Neuronal stem cell (in vitro differentiated cells): ENCODE results near the gene SMYD3.
A peak's percentile ranks its signal among the peaks of the same experiment; 100 is the strongest.

ENCODE experiments used
- DNase-seq: peaks from one replicate; pipeline ENCODE4 v3.0.0-alpha.2; 2013; ENCODE audit warnings: low spot score
- H2AFZ ChIP-seq: one replicate; pipeline ENCODE4 v1.6.1; 2013; ENCODE audit warnings: mild to moderate bottlenecking, low read length, inconsistent platforms
- H2AK5ac ChIP-seq: 2 replicates; pipeline ENCODE4 v1.6.1; 2013; ENCODE audit warnings: low read depth, mild to moderate bottlenecking, inconsistent platforms, low read length, moderate library complexity, mixed read lengths
- H2BK120ac ChIP-seq: 2 replicates; pipeline ENCODE4 v1.6.1; 2013; ENCODE audit warnings: low read depth, mild to moderate bottlenecking, inconsistent platforms, low read length, moderate library complexity, mixed read lengths
- H2BK12ac ChIP-seq: one replicate; pipeline ENCODE4 v1.6.1; 2013; ENCODE audit warnings: low read length, inconsistent platforms
- H2BK15ac ChIP-seq: 2 replicates; pipeline ENCODE4 v1.6.1; 2013; ENCODE audit warnings: mild to moderate bottlenecking, low read length, inconsistent platforms, mixed read lengths
- H2BK5ac ChIP-seq: one replicate; pipeline ENCODE4 v1.6.1; 2013; ENCODE audit warnings: inconsistent platforms, mild to moderate bottlenecking, low read length, moderate library complexity
- H3K14ac ChIP-seq: one replicate; pipeline ENCODE4 v1.6.1; 2013; ENCODE audit warnings: low read length, inconsistent platforms
- H3K18ac ChIP-seq: 2 replicates; pipeline ENCODE4 v1.6.1; 2013; ENCODE audit warnings: low read length, inconsistent platforms
- H3K23ac ChIP-seq: 2 replicates; pipeline ENCODE4 v1.6.1; 2013; ENCODE audit warnings: low read depth, mild to moderate bottlenecking, mixed read lengths, low read length, inconsistent platforms; ENCODE audit not compliant: poor library complexity
- H3K27ac ChIP-seq: replicated peaks from 3 replicates; pipeline ENCODE4 v1.5.1; 2013; ENCODE audit warnings: low read length, inconsistent platforms
- H3K27me3 ChIP-seq, 3 experiments: 2 replicates each; pipeline ENCODE4 v1.6.1; 2013; ENCODE audit warnings: low read length in 3 of 3, mild to moderate bottlenecking in 2 of 3, inconsistent platforms in 1 of 3, low read depth in 1 of 3, mixed read lengths in 1 of 3, moderate library complexity in 1 of 3; ENCODE audit not compliant: control insufficient read depth in 3 of 3, insufficient read depth in 3 of 3
- H3K36me3 ChIP-seq, 2 donors: replicated peaks in 1 of 2; 2 replicates each; pipeline ENCODE4 v1.6.1; 2013; ENCODE audit warnings: low read length in 2 of 2; ENCODE audit not compliant: control insufficient read depth in 2 of 2, insufficient read depth in 2 of 2
- H3K4ac ChIP-seq: 2 replicates; pipeline ENCODE4 v1.6.1; 2013; ENCODE audit warnings: inconsistent platforms, mild to moderate bottlenecking, low read length, moderate library complexity
- H3K4me1 ChIP-seq, 2 donors: 1 replicate in 1 of 2; 2 replicates in 1 of 2; pipeline ENCODE4 v1.6.1; 2013; ENCODE audit warnings: low read length in 2 of 2, low read depth in 1 of 2; ENCODE audit not compliant: control insufficient read depth in 2 of 2, insufficient read depth in 1 of 2
- H3K4me2 ChIP-seq: one replicate; pipeline ENCODE4 v1.6.1; 2013; ENCODE audit warnings: mild to moderate bottlenecking, low read length, inconsistent platforms; ENCODE audit not compliant: insufficient read depth, poor library complexity, severe bottlenecking
- H3K4me3 ChIP-seq, 2 donors: 2 replicates each; pipeline ENCODE4 v1.5.1; 2013; ENCODE audit warnings: low read length in 2 of 2, mild to moderate bottlenecking in 2 of 2, inconsistent platforms in 1 of 2, moderate library complexity in 1 of 2
- H3K79me1 ChIP-seq: one replicate; pipeline ENCODE4 v1.6.1; 2013; ENCODE audit warnings: low read depth, mild to moderate bottlenecking, inconsistent platforms, low read length, moderate library complexity
- H3K9ac ChIP-seq: one replicate; pipeline ENCODE4 v1.6.1; 2013; ENCODE audit warnings: mild to moderate bottlenecking, low read depth, low read length, inconsistent platforms; ENCODE audit not compliant: poor library complexity
- H3K9me3 ChIP-seq, 2 donors: replicated peaks in 1 of 2; 2 replicates each; pipeline versions ENCODE3 to v1.6.1; 2013; ENCODE audit warnings: low read length in 2 of 2, mild to moderate bottlenecking in 2 of 2, inconsistent platforms in 1 of 2, low read depth in 1 of 2, mixed read lengths in 1 of 2, moderate library complexity in 1 of 2; ENCODE audit not compliant: control insufficient read depth in 2 of 2, insufficient read depth in 1 of 2
- H4K8ac ChIP-seq: one replicate; pipeline ENCODE4 v1.6.1; 2013; ENCODE audit warnings: low read depth, mild to moderate bottlenecking, inconsistent platforms, low read length, moderate library complexity
- H4K91ac ChIP-seq: one replicate; pipeline ENCODE4 v1.6.1; 2013; ENCODE audit warnings: low read length, low read depth, mild to moderate bottlenecking, inconsistent platforms; ENCODE audit not compliant: poor library complexity
- WGBS, 2 donors: extraction: QIAGEN DNeasy Blood & Tissue Kit; methylation state at CpG; one replicate each; pipeline ENCODE4 v1.1.7; 2013; ENCODE audit warnings: missing lambda C conversion rate in 2 of 2, mixed read lengths in 1 of 2; ENCODE audit not compliant: insufficient read length in 2 of 2, insufficient replicate concordance in 1 of 2; ENCODE audit errors: extremely low coverage in 2 of 2; 5-methylcytosine and 5-hydroxymethylcytosine counted together

Gene SMYD3

GRCh38 chr1:246459221-246459620 lies 47.9 kb downstream of the SMYD3 start:
- Histone ChIP-seq H3K14ac (no peak overlapping the region), H2BK12ac (no peak overlapping the region), H3K18ac (no peak overlapping the region), H3K27ac (no peak overlapping the region), H2AK5ac (no peak overlapping the region), H3K9me3 (no peaks in the 10 kb centered on the region), H3K23ac (no peak overlapping the region), H3K4me3 (no peak overlapping the region), H3K4ac (no peak overlapping the region), H3K36me3 (no peaks in the 10 kb centered on the region), H2BK15ac (no peak overlapping the region), H3K79me1 (no peaks in the 10 kb centered on the region), H2AFZ (no peak overlapping the region), H4K91ac (no peak overlapping the region), H3K27me3 (no peaks in the 10 kb centered on the region), H2BK5ac (no peak overlapping the region), H3K9ac (no peak overlapping the region), H4K8ac (no peak overlapping the region), H3K4me1 (no peaks in the 10 kb centered on the region), H3K4me2 (no peak overlapping the region), H2BK120ac (no peak overlapping the region)
- no peak for DNase-seq
- no CpG with 5 or more reads among the region's 14 CpGs for WGBS, 2 donors

DNA sequence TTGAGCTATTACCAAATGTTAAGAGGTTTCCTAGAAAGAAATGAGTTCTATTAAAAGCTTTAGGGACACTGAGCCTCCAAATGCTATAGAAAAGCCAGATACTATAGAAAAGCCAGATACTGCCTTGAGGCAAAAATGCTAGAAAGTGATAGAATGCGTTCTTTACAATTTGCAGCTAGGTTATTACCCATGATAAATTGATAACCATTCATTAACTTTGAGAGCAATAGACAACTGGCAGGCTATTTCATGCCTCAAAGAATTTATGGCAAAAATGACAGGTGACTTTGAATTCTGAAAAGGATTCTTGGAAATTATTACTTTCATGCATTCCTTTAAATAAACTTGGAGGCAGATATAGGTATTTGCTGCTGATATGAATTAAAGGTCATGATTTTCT lies 51.6 kb downstream of the SMYD3 start:
- H3K4ac ChIP-seq: no peak overlapping the region
- H3K27ac ChIP-seq: no peak overlapping the region
- no peak overlapping the region for H2AK5ac ChIP-seq
- no peak overlapping the region for H3K18ac ChIP-seq
- H3K27me3 ChIP-seq: no peaks in the 10 kb centered on the region
- H4K91ac ChIP-seq: no peak overlapping the region
- H2BK5ac ChIP-seq: no peak overlapping the region
- no peak for DNase-seq
- no peak overlapping the region for H2BK15ac ChIP-seq
- no peak overlapping the region for H3K9ac ChIP-seq
- no peak overlapping the region for H3K4me3 ChIP-seq
- no peak overlapping the region for H3K23ac ChIP-seq
- no peak overlapping the region for H2BK12ac ChIP-seq
- no peak overlapping the region for H2BK120ac ChIP-seq
- H3K4me1 ChIP-seq: no peaks in the 10 kb centered on the region
- H3K14ac ChIP-seq: no peak overlapping the region
- H3K79me1 ChIP-seq: peaks cover 2% of the 10 kb centered on the region
- H3K36me3 ChIP-seq: no peaks in the 10 kb centered on the region
- H3K4me2 ChIP-seq: no peak overlapping the region
- no peak overlapping the region for H2AFZ ChIP-seq
- no peaks in the 10 kb centered on the region for H3K9me3 ChIP-seq
- WGBS, 2 donors: no CpG with 5 or more reads among the region's 1 CpG
- H4K8ac ChIP-seq: no peak overlapping the region

DNA sequence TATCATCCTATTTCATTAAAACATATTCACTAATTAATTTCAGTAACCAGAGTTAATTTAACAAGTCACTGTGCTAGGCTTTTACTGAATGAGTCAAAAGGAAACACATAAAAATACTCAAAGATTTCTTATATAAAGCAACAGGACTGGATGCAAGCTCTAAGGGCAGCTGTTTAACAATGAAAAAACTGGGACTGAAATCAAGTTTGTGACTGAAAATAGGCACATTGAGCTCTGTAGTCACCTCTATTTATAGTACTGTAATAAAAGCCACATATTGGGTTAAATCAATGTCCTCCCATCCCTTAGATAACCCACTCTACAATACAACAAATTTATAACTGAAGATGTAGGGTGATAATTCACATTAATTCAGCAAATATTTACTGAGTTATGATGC lies 52.4 kb downstream of the SMYD3 start:
- H3K23ac ChIP-seq: no peak overlapping the region
- no peak for DNase-seq
- no peak overlapping the region for H2BK12ac ChIP-seq
- no peak overlapping the region for H3K4ac ChIP-seq
- H2AFZ ChIP-seq: no peak overlapping the region
- H3K14ac ChIP-seq: no peak overlapping the region
- no peak overlapping the region for H3K4me2 ChIP-seq
- no peak overlapping the region for H3K18ac ChIP-seq
- no peak overlapping the region for H2BK5ac ChIP-seq
- H4K91ac ChIP-seq: no peak overlapping the region
- no peak overlapping the region for H3K4me3 ChIP-seq
- H4K8ac ChIP-seq: no peak overlapping the region
- peaks cover 2% of the 10 kb centered on the region for H3K79me1 ChIP-seq
- no peak overlapping the region for H3K27ac ChIP-seq
- H3K4me1 ChIP-seq: no peaks in the 10 kb centered on the region
- no peak overlapping the region for H3K9ac ChIP-seq
- no peak overlapping the region for H2AK5ac ChIP-seq
- no peak overlapping the region for H2BK120ac ChIP-seq
- no peaks in the 10 kb centered on the region for H3K9me3 ChIP-seq
- no peaks in the 10 kb centered on the region for H3K36me3 ChIP-seq
- H3K27me3 ChIP-seq: no peaks in the 10 kb centered on the region
- no peak overlapping the region for H2BK15ac ChIP-seq

DNA sequence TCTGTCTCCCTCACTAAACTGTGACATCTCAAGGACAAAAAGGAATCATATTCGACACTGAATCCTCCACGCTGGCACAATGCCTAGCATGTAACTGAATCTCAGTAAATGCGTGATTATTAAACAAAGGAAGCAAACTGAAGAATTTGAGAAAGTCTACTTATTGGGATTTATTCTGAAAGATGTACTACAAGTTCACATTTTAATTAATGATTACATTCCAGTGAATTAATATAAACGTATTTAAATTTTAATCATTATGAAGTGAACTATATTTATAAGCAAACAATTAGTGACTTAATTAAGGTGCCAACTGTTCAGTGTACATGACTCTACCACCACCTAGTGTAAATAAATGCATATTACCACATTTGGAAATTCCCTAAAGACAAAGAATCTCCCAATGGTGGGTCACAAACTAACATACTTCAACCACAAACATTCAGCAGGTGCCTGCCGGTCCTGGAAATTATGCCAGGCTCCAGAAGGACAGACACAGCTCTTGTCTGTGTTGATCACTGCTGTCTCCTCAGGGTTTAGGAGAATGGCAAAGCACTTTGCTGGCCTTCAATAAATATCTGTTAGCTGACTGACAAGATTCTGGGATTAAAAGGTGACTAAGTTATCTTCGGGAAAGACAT lies 56.3 kb downstream of the SMYD3 start:
- Histone ChIP-seq H2BK5ac (no peak overlapping the region), H3K36me3 (no peaks in the 10 kb centered on the region), H3K18ac (no peak overlapping the region), H2BK15ac (no peak overlapping the region), H3K9ac (no peak overlapping the region), H3K4me2 (no peak overlapping the region), H3K4me1 (no peaks in the 10 kb centered on the region), H3K14ac (no peak overlapping the region), H2AFZ (no peak overlapping the region), H3K23ac (no peak overlapping the region), H4K8ac (no peak overlapping the region), H3K27me3 (no peaks in the 10 kb centered on the region), H4K91ac (no peak overlapping the region), H2BK120ac (no peak overlapping the region), H3K4me3 (no peak overlapping the region), H3K79me1 (peaks cover 2% of the 10 kb centered on the region), H3K27ac (no peak overlapping the region), H2BK12ac (no peak overlapping the region), H2AK5ac (no peak overlapping the region), H3K9me3 (no peaks in the 10 kb centered on the region), H3K4ac (no peak overlapping the region)
- peak; percentile 4 for DNase-seq
- WGBS, 2 donors: no CpG with 5 or more reads among the region's 6 CpGs
